ENCODE results near the gene SCARB1.

SCARB1 gene

DNA sequence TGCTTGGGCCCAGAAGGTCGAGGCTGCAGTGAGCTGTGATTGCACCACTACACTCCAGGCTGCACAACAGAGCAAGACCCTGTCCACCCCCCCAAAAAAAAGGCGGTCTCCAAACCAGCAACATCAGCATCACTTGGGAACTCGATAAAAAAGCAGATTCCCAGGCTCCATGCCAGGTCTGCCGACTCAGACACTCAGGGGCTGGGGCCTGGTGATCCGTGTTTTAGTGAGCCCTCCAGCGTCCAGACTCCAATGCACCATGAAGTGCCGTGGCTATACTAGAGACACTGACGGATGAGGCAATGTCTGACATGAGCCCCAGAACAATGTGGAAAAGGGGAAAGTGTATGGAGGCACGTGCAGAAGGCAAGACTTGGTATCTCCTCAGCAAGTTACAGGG is 28.8 kb downstream of the SCARB1 start:
- no peak overlapping the region for H3K9ac ChIP-seq (ENCODE audit: low read depth, low read length)
- H3K27me3 ChIP-seq (ENCODE audit: insufficient read depth, low read length), result no peaks in the 10 kb centered on the region
- 91% methylated on average over 9 of the region's 9 CpGs for WGBS

DNA sequence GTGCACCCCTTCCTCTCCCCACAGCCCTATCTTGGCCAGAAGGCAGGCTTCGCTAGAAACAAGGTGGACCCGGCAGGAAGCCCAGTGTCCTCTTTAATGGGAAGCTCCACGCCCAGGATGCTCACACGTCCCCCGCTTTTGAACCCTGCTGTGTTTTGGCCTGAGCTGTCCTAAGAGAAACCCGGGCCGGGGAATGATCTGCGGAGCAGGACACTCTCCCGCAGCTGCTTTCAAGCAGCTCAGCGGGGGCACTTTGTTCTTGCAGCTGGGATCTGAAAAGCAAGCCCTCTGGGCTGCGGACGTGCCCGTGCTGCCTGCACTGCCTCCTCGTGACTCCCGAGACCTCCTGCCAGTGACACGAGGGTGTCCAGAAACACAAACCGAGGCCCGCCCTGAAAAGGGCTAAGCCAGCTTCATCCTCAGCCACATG is 30.0 kb downstream of the SCARB1 start:
- Histone ChIP-seq H3K27me3 (ENCODE audit: insufficient read depth, low read length) (no peaks in the 10 kb centered on the region), H3K27ac (ENCODE audit: low read depth, low read length) (peak overlapping the region; percentile 85), H3K4me1 (ENCODE audit: insufficient read depth, low read length) (peaks cover 20% of the 10 kb centered on the region), H3K4me3 (ENCODE audit: low read length) (no peak overlapping the region), H3K36me3 (ENCODE audit: insufficient read depth, low read length) (no peaks in the 10 kb centered on the region), H3K9me3 (ENCODE audit: insufficient read depth, low read depth, low read length) (0 out of 2 replicates have a peak, but pooled peaks cover 4% of the 10 kb centered on the region), H3K9ac (ENCODE audit: low read depth, low read length) (peak overlapping the region; percentile 10; the same call in 1 of the 2 replicates)
- 7% methylated on average over 18 of the region's 18 CpGs for WGBS

More for the DNA sequence above, 28.8 kb downstream of the SCARB1 start:
- no peak overlapping the region for H3K4me3 ChIP-seq (ENCODE audit: low read length)
- H3K9me3 ChIP-seq (ENCODE audit: insufficient read depth, low read depth, low read length), result 0 out of 2 replicates have a peak, but pooled peaks cover 4% of the 10 kb centered on the region
- H3K27ac ChIP-seq (ENCODE audit: low read depth, low read length), result no peak overlapping the region
- no peaks in the 10 kb centered on the region for H3K36me3 ChIP-seq (ENCODE audit: insufficient read depth, low read length)
- peaks cover 20% of the 10 kb centered on the region for H3K4me1 ChIP-seq (ENCODE audit: insufficient read depth, low read length)

DNA sequence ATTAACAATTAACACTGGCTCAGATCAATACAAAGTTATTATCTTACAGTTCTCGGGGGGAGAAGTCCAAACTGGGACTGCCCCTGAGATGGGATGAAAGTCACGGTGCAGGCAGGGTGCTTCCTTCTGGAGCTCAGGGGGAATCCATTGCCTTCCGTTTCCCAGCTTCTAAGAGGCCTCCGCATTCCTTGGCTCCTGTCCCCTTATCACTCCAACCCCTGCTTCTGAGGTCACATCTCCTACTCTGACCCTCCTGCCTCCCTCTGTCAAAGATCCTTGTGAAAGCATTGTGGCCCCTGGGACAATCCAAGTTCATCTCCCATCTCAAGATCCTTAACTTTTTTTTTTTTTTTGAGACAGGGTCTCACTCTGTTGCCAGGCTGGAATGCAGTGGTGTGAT is 30.8 kb downstream of the SCARB1 start:
- H3K27ac ChIP-seq (ENCODE audit: low read depth, low read length), result no peak overlapping the region
- WGBS, result 57% methylated on average over 4 of the region's 4 CpGs
- no peak overlapping the region for H3K4me3 ChIP-seq (ENCODE audit: low read length)
- peaks cover 25% of the 10 kb centered on the region for H3K4me1 ChIP-seq (ENCODE audit: insufficient read depth, low read length)
- H3K9ac ChIP-seq (ENCODE audit: low read depth, low read length), result no peak overlapping the region
- H3K36me3 ChIP-seq (ENCODE audit: insufficient read depth, low read length), result no peaks in the 10 kb centered on the region
- 0 out of 2 replicates have a peak, but pooled peaks cover 4% of the 10 kb centered on the region for H3K9me3 ChIP-seq (ENCODE audit: insufficient read depth, low read depth, low read length)
- H3K27me3 ChIP-seq (ENCODE audit: insufficient read depth, low read length), result no peaks in the 10 kb centered on the region

DNA sequence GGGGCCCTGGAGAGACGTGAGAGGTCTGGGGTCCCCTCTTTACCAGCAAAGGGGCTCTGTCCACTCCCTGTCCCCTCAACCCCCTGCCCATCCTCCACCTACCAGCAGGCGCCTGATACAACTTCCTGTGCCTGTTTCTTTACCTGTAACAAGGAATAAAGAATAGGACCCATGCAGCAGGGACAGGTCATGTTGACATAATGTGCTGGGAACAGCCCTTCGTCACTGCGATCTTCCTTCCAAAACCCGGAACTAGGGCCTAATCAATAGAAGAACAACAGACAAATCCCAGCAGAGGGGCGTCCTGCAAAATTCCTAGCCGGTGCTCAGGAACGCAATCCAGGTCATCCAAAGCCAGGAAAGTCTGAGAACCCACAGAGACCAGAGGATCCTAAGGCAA is 32.1 kb downstream of the SCARB1 start:
- Histone ChIP-seq H3K27ac (ENCODE audit: low read depth, low read length) (peak overlapping the region; percentile 35; the same call in 1 of the 2 replicates), H3K9ac (ENCODE audit: low read depth, low read length) (no peak overlapping the region), H3K4me3 (ENCODE audit: low read length) (no peak overlapping the region), H3K9me3 (ENCODE audit: insufficient read depth, low read depth, low read length) (0 out of 2 replicates have a peak, but pooled peaks cover 4% of the 10 kb centered on the region), H3K4me1 (ENCODE audit: insufficient read depth, low read length) (peaks cover 25% of the 10 kb centered on the region), H3K27me3 (ENCODE audit: insufficient read depth, low read length) (no peaks in the 10 kb centered on the region), H3K36me3 (ENCODE audit: insufficient read depth, low read length) (no peaks in the 10 kb centered on the region)
- 90% methylated on average over 8 of the region's 8 CpGs for WGBS

DNA sequence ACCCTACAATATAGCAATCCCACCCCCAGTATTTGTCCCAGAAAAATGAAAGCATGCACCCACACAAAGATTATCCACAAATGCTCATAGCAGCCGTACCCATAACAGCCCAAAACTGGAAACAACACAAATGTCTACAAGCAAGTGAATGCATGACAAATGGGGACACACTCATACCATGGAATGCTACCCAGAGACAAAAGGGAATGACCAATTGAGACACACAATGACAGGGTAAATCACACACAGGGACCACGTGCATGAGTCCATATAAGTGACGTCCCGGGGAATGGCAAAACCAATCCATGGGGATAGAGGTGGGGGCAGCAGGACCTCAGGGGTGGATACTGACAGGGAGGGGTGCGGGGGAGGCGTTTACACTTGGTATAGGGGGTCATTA is 33.4 kb downstream of the SCARB1 start:
- Histone ChIP-seq H3K4me3 (ENCODE audit: low read length) (no peak overlapping the region), H3K9me3 (ENCODE audit: insufficient read depth, low read depth, low read length) (0 out of 2 replicates have a peak, but pooled peaks cover 4% of the 10 kb centered on the region), H3K36me3 (ENCODE audit: insufficient read depth, low read length) (no peaks in the 10 kb centered on the region), H3K9ac (ENCODE audit: low read depth, low read length) (no peak overlapping the region), H3K27ac (ENCODE audit: low read depth, low read length) (no peak overlapping the region), H3K27me3 (ENCODE audit: insufficient read depth, low read length) (no peaks in the 10 kb centered on the region), H3K4me1 (ENCODE audit: insufficient read depth, low read length) (peaks cover 25% of the 10 kb centered on the region)
- WGBS, result 96% methylated on average over 6 of the region's 6 CpGs

DNA sequence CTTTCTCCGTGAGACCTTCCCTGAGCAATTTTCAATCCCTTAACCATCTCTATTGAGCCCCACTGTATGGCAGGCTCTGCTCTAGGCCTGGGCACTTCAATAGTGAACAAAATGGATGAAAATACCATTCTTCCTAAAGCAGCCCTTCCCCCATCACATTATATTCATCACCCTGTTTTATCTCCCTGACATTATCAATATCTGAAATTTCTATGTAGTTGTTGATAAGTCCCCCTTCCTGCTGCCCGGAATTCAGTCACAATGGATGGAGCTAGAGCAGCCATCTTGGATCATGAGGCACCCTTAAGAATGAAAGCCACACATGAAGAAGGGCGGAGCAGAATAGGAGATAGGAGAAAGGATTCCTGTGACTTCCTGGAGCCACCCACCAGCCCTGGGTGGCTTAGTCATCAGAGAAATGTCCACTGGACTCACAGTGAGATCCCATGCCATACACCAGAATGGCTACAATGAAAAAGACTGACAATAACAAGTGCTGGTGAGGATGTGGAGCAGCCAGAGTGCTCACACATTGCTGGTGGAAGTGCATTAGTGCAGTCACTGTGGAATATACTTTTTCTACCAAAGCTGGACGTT is 33.9 kb downstream of the SCARB1 start:
- H3K36me3 ChIP-seq (ENCODE audit: insufficient read depth, low read length), result no peaks in the 10 kb centered on the region
- peaks cover 25% of the 10 kb centered on the region for H3K4me1 ChIP-seq (ENCODE audit: insufficient read depth, low read length)
- 0 out of 2 replicates have a peak, but pooled peaks cover 4% of the 10 kb centered on the region for H3K9me3 ChIP-seq (ENCODE audit: insufficient read depth, low read depth, low read length)
- WGBS, result 91% methylated on average over 4 of the region's 4 CpGs
- H3K4me3 ChIP-seq (ENCODE audit: low read length), result no peak overlapping the region
- no peak overlapping the region for H3K27ac ChIP-seq (ENCODE audit: low read depth, low read length)
- H3K9ac ChIP-seq (ENCODE audit: low read depth, low read length), result no peak overlapping the region
- no peaks in the 10 kb centered on the region for H3K27me3 ChIP-seq (ENCODE audit: insufficient read depth, low read length)

DNA sequence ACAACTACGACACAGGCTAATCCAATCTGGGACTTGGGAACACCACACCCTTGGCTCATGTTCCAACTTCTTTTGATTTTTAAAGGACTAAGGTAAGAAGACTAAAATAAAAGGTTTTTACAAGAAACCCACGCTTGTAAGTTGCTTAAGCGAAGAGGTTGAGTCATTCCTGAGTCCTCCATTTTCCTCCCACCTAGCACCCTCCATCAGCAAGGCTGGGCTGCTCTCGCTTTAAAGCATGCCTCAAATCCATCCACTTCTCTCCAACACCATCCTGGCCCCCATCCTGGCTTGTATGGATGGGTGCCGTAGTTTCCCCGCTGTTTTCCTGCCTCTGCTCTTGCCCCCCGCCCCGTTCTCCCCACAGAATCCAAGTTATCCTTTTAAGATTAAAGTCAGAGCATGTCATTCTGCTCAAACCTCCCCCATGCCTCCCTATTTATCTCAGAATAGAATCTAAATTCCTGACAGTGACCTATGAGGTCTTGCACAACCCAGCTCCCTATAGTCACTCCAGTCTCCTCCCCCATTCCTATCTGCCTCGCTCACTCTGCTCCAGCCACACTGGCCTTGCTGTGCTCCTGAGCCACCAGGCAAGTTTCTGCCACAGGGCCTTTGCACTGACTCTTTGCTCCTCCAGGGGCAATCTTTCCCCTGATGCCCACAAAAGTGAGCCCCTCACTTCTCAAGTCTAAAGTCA is 34.5 kb downstream of the SCARB1 start:
- Histone ChIP-seq H3K4me1 (ENCODE audit: insufficient read depth, low read length) (peaks cover 27% of the 10 kb centered on the region), H3K4me3 (ENCODE audit: low read length) (no peak overlapping the region), H3K27me3 (ENCODE audit: insufficient read depth, low read length) (no peaks in the 10 kb centered on the region), H3K36me3 (ENCODE audit: insufficient read depth, low read length) (no peaks in the 10 kb centered on the region), H3K9ac (ENCODE audit: low read depth, low read length) (no peak overlapping the region), H3K9me3 (ENCODE audit: insufficient read depth, low read depth, low read length) (0 out of 2 replicates have a peak, but pooled peaks cover 4% of the 10 kb centered on the region), H3K27ac (ENCODE audit: low read depth, low read length) (no peak overlapping the region)
- 83% methylated on average over 9 of the region's 9 CpGs for WGBS

DNA sequence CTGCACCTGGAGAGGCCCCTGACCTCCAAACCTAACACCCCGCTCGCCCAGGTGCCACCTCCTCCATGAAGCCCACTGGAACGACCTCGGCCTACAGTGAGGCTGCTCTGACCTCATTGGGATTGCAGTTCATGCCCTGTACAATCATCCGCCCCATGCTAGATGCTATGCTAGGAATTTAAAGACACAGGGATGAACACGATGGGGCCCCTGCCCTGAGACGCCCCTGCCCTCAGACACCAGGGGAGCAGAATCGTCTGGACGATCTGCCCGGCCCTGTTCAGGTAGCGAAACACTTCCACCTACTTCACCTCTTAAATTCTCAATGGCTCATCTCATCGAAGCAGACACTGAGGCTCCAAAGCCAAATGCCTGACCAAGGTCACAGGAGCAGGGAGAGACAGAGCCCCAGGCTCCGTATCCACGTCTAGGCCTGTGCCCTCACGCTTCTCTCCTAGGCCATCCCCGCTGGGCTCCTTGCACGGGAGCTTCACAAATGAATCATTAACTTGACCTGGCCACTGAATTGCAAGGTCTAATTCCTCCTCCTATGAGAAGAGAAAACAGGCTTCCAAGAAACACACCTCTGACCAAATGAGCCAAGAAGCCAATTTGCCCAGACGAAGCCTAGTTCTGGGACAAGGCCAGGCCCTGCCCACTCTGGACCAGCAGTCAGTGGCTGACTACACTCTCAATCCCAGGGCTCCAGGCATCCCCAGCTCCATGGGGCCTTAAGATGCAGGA is 35.2 kb downstream of the SCARB1 start:
- no peaks in the 10 kb centered on the region for H3K27me3 ChIP-seq (ENCODE audit: insufficient read depth, low read length)
- no peak overlapping the region for H3K4me3 ChIP-seq (ENCODE audit: low read length)
- peaks cover 22% of the 10 kb centered on the region; the same call in 1 of the 2 replicates for H3K4me1 ChIP-seq (ENCODE audit: insufficient read depth, low read length)
- no peak overlapping the region for H3K9ac ChIP-seq (ENCODE audit: low read depth, low read length)
- no peaks in the 10 kb centered on the region for H3K36me3 ChIP-seq (ENCODE audit: insufficient read depth, low read length)
- no peak overlapping the region for H3K27ac ChIP-seq (ENCODE audit: low read depth, low read length)
- 0 out of 2 replicates have a peak, but pooled peaks cover 4% of the 10 kb centered on the region for H3K9me3 ChIP-seq (ENCODE audit: insufficient read depth, low read depth, low read length)
- 84% methylated on average over 18 of the region's 18 CpGs for WGBS

DNA sequence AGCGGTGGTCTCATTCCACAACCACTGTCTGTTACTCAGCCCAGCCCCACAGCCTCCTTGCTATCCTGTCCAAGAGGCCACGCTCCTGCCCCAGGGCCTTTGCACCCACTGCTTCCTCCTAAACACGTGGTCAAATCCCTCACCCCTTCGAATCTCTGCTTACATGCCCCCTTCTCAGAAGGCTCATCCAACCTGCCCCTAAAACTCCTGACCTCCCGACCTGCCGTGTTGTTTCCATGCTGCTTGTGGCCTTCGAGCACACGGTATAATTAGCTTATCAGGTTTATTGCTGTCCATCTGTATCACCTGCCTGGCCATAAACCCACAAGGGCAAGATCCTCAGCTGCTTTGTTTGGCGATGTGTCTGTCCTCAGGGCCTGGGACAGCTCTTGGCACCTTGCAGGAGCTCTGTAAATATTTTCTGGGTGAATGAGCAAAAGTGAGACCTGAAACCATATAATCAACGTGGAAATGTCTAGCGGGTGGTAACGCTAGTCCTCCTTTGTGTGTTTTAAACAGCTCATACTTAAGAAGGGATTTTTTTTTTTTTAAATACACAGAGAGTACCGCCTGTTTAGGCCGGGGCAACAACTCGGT is 36.0 kb downstream of the SCARB1 start:
- Histone ChIP-seq H3K4me3 (ENCODE audit: low read length) (no peak overlapping the region), H3K27me3 (ENCODE audit: insufficient read depth, low read length) (no peaks in the 10 kb centered on the region), H3K27ac (ENCODE audit: low read depth, low read length) (no peak overlapping the region), H3K4me1 (ENCODE audit: insufficient read depth, low read length) (peaks cover 18% of the 10 kb centered on the region; the same call in 1 of the 2 replicates), H3K36me3 (ENCODE audit: insufficient read depth, low read length) (no peaks in the 10 kb centered on the region), H3K9me3 (ENCODE audit: insufficient read depth, low read depth, low read length) (0 out of 2 replicates have a peak, but pooled peaks cover 4% of the 10 kb centered on the region), H3K9ac (ENCODE audit: low read depth, low read length) (no peak overlapping the region)
- 90% methylated on average over 12 of the region's 15 CpGs for WGBS

DNA sequence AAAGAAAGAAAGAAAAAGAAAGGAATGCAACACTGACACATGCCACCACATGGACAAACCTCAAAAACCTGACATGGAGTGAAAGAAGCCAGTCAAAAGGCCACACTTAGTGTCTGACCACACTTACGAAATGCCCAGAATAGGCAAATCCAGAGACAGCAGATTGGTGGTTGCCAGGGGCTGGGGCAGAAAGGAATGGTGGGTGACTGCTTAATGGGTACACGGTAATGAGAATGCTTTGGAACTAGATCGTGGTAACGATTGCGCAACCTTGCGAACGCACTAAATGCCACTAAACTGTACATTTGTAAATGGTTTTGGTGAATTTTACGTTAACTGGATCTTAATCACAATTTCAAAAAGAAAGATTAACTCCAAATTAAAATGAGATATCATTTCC is 39.5 kb downstream of the SCARB1 start:
- H3K36me3 ChIP-seq (ENCODE audit: insufficient read depth, low read length), result no peaks in the 10 kb centered on the region

More for the DNA sequence above, 39.5 kb downstream of the SCARB1 start:
- Histone ChIP-seq H3K4me3 (ENCODE audit: low read length) (no peak overlapping the region), H3K4me1 (ENCODE audit: insufficient read depth, low read length) (peaks cover 12% of the 10 kb centered on the region; the same call in 1 of the 2 replicates), H3K9ac (ENCODE audit: low read depth, low read length) (no peak overlapping the region), H3K27ac (ENCODE audit: low read depth, low read length) (no peak overlapping the region), H3K27me3 (ENCODE audit: insufficient read depth, low read length) (no peaks in the 10 kb centered on the region), H3K9me3 (ENCODE audit: insufficient read depth, low read depth, low read length) (no peaks in the 10 kb centered on the region)
- WGBS, result 91% methylated on average over 7 of the region's 8 CpGs

Measured in HUES64 (cell line).